Gastroesophageal sphincter (tissue), 4 donors: ENCODE measurements around the gene SCARB1. TPM values are rescaled to one million over a fixed set of nuclear protein-coding genes. Genes with fewer than 3 reads are reported as not detected.
A peak's percentile ranks its signal among the peaks of the same experiment; 100 is the strongest.

Source experiments
- ATAC-seq: fragments of 150-250 bp; one replicate; pipeline ENCODE4 v1.9.1; 2016; ENCODE audit warnings: mild to moderate bottlenecking, moderate library complexity
- H3K27ac ChIP-seq, 4 donors: fragments of 200-600 bp; sonication (generic) in 3 of 4; 1 replicate in 3 of 4; 2 replicates in 1 of 4; pipeline ENCODE4 v1.5.1; 2016 to 2019
- H3K27me3 ChIP-seq: fragments of 200-600 bp; sonication (generic); one replicate; pipeline ENCODE4 v1.5.1; 2019
- H3K36me3 ChIP-seq, 2 donors: fragments of 200-600 bp; sonication (generic); one replicate each; pipeline ENCODE4 v1.5.1; 2019; ENCODE audit warnings: control low read depth in 1 of 2
- H3K4me1 ChIP-seq, 3 donors: fragments of 200-600 bp; sonication (generic); 1 replicate in 2 of 3; 2 replicates in 1 of 3; pipeline ENCODE4 v1.5.1; 2016 to 2019; ENCODE audit warnings: control low read depth in 2 of 3
- H3K4me3 ChIP-seq, 2 donors: fragments of 200-600 bp; sonication (generic); one replicate each; pipeline ENCODE4 v1.5.1; 2019; ENCODE audit warnings: mild to moderate bottlenecking in 1 of 2, moderate library complexity in 1 of 2
- H3K9me3 ChIP-seq, 3 donors: fragments of 200-600 bp; sonication (generic); one replicate each; pipeline ENCODE4 v1.5.1; 2017 to 2019; ENCODE audit warnings: control low read depth in 2 of 3
- EP300 ChIP-seq: sonication (generic); formaldehyde crosslinking; IDR thresholded peaks from one replicate; pipeline ENCODE4 v1.6.1; 2017; ENCODE audit warnings: antibody characterized with exemption, mild to moderate bottlenecking
- POLR2A ChIP-seq, 2 donors: fragments of 450-650 bp; IDR thresholded peaks; one replicate each; pipeline ENCODE4 v1.6.1; 2017; ENCODE audit warnings: antibody characterized with exemption in 2 of 2, mild to moderate bottlenecking in 2 of 2, moderate library complexity in 1 of 2
- POLR2AphosphoS5 ChIP-seq: sonication (generic); formaldehyde crosslinking; IDR thresholded peaks from one replicate; pipeline ENCODE4 v1.6.1; 2017; ENCODE audit warnings: antibody characterized with exemption
- WGBS, 2 donors: methylation state at CpG; one replicate each; pipeline ENCODE4 v1.1.5; 2018; ENCODE audit warnings: low coverage in 1 of 2; 5-methylcytosine and 5-hydroxymethylcytosine counted together
- total RNA-seq, 4 donors: library from RNA; depleted of rRNA; stranded (reverse); fragments of >200 nt; gene quantifications; one replicate each; pipeline ENCODE4 v1.1.0, GENCODE V29; 2016
- TF ChIP-seq, protein P1 (sequence below), 4 experiments: fragments of 200-600 bp in 2 of 4; fragments of 450-650 bp in 2 of 4; sonication (generic) in 1 of 4; IDR thresholded peaks; one replicate each; pipeline ENCODE4 v1.5.1; 2017 to 2019; ENCODE audit warnings: antibody characterized with exemption in 4 of 4, mild to moderate bottlenecking in 2 of 4, moderate library complexity in 2 of 4

SCARB1 gene
- total RNA-seq, 4 donors from 2014 or later: 6.8 to 13.9 (median 11.5) TPM

DNA sequence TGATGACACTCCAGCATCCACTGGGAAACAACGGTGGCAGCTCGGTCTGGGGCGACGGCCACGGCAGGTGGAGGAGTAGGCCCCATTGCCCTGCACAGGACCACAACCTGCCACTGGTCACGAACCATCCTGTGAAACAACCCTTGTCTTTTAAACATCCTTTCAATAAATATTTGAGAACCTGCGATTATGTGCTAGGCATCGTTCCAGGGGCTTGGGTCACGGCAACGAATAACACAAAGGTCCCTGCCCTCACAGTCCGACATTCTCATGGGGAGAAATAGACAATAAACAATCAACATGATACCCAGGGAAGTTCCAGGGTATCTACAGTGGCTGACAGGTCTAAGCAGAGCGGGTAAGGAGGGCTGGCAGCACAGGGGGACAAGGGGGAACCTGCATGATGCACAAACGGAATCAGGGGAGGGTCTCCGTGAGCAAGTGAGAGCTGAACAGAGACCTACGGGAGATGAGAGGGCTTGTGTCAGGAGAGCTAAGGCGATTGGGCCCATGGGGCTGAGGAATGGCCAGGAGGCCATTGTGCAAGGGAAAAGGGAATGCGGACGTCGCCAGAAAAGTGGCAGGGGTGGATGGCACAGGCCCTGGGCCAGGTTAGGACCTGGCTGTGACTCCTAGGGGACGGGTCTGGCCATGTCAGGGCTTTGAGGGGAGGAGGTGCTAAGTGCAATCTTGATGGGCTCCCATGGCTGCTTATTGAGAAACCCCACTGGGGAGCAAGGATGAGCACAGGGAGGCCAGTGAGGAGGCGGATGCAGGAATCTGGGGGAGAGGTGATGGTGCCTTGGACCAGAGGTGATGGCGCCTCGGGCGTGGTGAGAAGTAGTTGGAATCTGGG is 9.7 kb downstream of the SCARB1 start:
- H3K9me3 ChIP-seq: no peaks in the 10 kb centered on the region
- TF ChIP-seq EP300: no peak
- no peak for TF ChIP-seq POLR2AphosphoS5
- TF ChIP-seq, protein P1, sequence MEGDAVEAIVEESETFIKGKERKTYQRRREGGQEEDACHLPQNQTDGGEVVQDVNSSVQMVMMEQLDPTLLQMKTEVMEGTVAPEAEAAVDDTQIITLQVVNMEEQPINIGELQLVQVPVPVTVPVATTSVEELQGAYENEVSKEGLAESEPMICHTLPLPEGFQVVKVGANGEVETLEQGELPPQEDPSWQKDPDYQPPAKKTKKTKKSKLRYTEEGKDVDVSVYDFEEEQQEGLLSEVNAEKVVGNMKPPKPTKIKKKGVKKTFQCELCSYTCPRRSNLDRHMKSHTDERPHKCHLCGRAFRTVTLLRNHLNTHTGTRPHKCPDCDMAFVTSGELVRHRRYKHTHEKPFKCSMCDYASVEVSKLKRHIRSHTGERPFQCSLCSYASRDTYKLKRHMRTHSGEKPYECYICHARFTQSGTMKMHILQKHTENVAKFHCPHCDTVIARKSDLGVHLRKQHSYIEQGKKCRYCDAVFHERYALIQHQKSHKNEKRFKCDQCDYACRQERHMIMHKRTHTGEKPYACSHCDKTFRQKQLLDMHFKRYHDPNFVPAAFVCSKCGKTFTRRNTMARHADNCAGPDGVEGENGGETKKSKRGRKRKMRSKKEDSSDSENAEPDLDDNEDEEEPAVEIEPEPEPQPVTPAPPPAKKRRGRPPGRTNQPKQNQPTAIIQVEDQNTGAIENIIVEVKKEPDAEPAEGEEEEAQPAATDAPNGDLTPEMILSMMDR (IDR thresholded peaks at IDR 0.05): no peak
- TF ChIP-seq POLR2A (IDR thresholded peaks at IDR 0.05): no peak
- 87% methylated on average over 11 to 12 of the region's 24 CpGs for WGBS, 2 donors
- no peaks in the 10 kb centered on the region for H3K36me3 ChIP-seq
- no peak overlapping the region for H3K4me3 ChIP-seq
- peak overlapping the region in 1 of 4 donors; percentile 47 for H3K27ac ChIP-seq
- H3K4me1 ChIP-seq: peaks cover 0 to 30% (median 13%) of the 10 kb centered on the region in 3 donors
- H3K27me3 ChIP-seq: no peaks in the 10 kb centered on the region
- no peak for ATAC-seq

GRCh38 chr12:124852911-124853427 is 10.7 kb downstream of the SCARB1 start:
- peak overlapping the region in 3 of 4 donors; percentile 27 to 45 (median 32) for H3K27ac ChIP-seq
- WGBS, 2 donors: 80 to 86% methylated on average over 9 of the region's 11 CpGs
- TF ChIP-seq, protein P1 (IDR thresholded peaks at IDR 0.05): no peak
- TF ChIP-seq POLR2A (IDR thresholded peaks at IDR 0.05) (no peak), POLR2AphosphoS5 (no peak), EP300 (no peak)
- no peak for ATAC-seq
- no peaks in the 10 kb centered on the region for H3K27me3 ChIP-seq
- H3K4me1 ChIP-seq: peaks cover 0 to 37% (median 13%) of the 10 kb centered on the region in 3 donors
- no peak overlapping the region for H3K4me3 ChIP-seq
- H3K9me3 ChIP-seq: no peaks in the 10 kb centered on the region
- H3K36me3 ChIP-seq: no peaks in the 10 kb centered on the region

DNA sequence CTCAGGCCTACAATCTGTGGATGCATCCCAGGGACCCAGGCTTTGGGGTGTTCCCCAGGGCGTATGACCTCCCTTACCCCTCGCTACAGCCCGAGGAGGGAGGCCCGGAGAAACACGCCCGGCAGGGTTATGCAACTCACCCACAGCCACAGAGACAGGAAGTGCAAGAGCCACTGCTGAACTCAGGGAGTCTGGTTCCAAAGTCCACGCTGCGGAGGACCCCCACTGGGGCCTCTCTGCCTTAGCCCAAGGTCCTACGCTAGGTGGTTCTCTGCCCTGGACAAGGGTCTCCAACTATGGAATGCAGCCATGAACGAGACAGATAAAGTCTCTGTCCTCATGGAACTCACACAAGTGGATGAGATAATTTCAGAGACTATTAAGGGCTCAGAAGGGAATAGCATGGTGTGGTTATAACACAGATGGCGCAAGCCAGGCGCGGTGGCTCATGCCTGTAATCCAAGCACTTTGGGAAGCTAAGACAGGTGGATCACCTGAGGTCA is 11.3 kb downstream of the SCARB1 start:
- TF ChIP-seq EP300 (no peak), POLR2AphosphoS5 (no peak), POLR2A (IDR thresholded peaks at IDR 0.05) (no peak)
- TF ChIP-seq, protein P1 (IDR thresholded peaks at IDR 0.05): no peak
- ATAC-seq: peak; percentile 53
- H3K4me1 ChIP-seq: peaks cover 0 to 43% (median 13%) of the 10 kb centered on the region in 3 donors

DNA sequence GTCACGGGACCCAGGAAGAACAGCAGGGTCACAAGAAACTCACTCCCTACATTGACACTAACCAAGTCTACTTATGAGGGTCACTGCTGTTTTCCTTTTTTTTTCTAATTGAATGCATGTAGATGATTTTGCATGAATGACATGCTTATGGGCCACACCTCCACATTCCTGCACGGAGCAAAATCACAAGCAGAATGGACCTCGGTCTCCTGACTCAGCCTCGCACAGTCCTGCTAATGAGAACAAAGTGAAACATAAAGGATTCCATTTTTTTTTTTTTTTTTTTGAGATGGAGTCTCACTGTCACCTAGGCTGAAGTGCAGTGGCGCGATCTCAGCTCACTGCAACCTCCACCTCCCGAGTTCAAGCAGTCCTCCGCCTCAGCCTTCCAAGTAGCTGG is 12.3 kb downstream of the SCARB1 start:
- ATAC-seq: no peak
- no peaks in the 10 kb centered on the region for H3K36me3 ChIP-seq
- no peaks in the 10 kb centered on the region for H3K9me3 ChIP-seq
- H3K27me3 ChIP-seq: no peaks in the 10 kb centered on the region
- peaks cover 0 to 46% (median 16%) of the 10 kb centered on the region in 3 donors for H3K4me1 ChIP-seq
- TF ChIP-seq EP300 (no peak), POLR2A (IDR thresholded peaks at IDR 0.05) (no peak), POLR2AphosphoS5 (no peak)
- TF ChIP-seq, protein P1 (IDR thresholded peaks at IDR 0.05): no peak
- H3K4me3 ChIP-seq: no peak overlapping the region
- WGBS, 2 donors: 87 to 98% methylated on average over 3 to 8 of the region's 8 CpGs
- H3K27ac ChIP-seq: no peak overlapping the region

More for the DNA sequence above, 11.3 kb downstream of the SCARB1 start:
- Histone ChIP-seq H3K9me3 (no peaks in the 10 kb centered on the region), H3K27me3 (no peaks in the 10 kb centered on the region), H3K36me3 (no peaks in the 10 kb centered on the region), H3K27ac (peak overlapping the region in 3 of 4 donors; percentile 27 to 45 (median 32)), H3K4me3 (no peak overlapping the region)
- 76 to 100% methylated on average over 3 to 5 of the region's 13 CpGs for WGBS, 2 donors
